ENCODE measurements around the gene KCNIP3.

GRCh38 chr2:95272781-95273180 lies 24.4 kb upstream of the KCNIP3 start:
- TF ChIP-seq, protein P1, sequence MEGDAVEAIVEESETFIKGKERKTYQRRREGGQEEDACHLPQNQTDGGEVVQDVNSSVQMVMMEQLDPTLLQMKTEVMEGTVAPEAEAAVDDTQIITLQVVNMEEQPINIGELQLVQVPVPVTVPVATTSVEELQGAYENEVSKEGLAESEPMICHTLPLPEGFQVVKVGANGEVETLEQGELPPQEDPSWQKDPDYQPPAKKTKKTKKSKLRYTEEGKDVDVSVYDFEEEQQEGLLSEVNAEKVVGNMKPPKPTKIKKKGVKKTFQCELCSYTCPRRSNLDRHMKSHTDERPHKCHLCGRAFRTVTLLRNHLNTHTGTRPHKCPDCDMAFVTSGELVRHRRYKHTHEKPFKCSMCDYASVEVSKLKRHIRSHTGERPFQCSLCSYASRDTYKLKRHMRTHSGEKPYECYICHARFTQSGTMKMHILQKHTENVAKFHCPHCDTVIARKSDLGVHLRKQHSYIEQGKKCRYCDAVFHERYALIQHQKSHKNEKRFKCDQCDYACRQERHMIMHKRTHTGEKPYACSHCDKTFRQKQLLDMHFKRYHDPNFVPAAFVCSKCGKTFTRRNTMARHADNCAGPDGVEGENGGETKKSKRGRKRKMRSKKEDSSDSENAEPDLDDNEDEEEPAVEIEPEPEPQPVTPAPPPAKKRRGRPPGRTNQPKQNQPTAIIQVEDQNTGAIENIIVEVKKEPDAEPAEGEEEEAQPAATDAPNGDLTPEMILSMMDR (IDR thresholded peaks at IDR 0.05; ENCODE audit: insufficient read depth, low read length), result no peak
- no peak for TF ChIP-seq REST (IDR thresholded peaks at IDR 0.05; ENCODE audit: insufficient replicate concordance, low read depth)
- TF ChIP-seq SPI1 (IDR thresholded peaks at IDR 0.05; ENCODE audit: borderline replicate concordance, low read depth), result no peak
- no peak for TF ChIP-seq POLR2AphosphoS5 (IDR thresholded peaks at IDR 0.05; ENCODE audit: low read depth)
- no peak for TF ChIP-seq GABPA (IDR thresholded peaks at IDR 0.05; ENCODE audit: low read depth)
